GM12864 (cell line): ENCODE data around the gene PSEN1.

Source experiments
- DNase-seq: peaks from one replicate; pipeline ENCODE4 v3.0.0-alpha.2; 2011; ENCODE audit warnings: low read depth
- H3K4me3 ChIP-seq: 2 replicates; pipeline ENCODE4 v1.5.1; 2011; ENCODE audit warnings: mild to moderate bottlenecking, low read depth, low read length, control low read depth
- CTCF ChIP-seq: IDR thresholded peaks from 2 replicates; pipeline ENCODE4 v1.5.1; 2011; ENCODE audit warnings: low read depth, mild to moderate bottlenecking, moderate library complexity, low read length, control low read depth, inconsistent platforms; ENCODE audit errors: missing control alignments

PSEN1 gene

GRCh38 chr14:73258076-73258475, 121.8 kb downstream of the PSEN1 start:
- TF ChIP-seq CTCF, result no peak
- no peak overlapping the region for H3K4me3 ChIP-seq
- no peak for DNase-seq

GRCh38 chr14:73258845-73259611, 122.7 kb downstream of the PSEN1 start:
- DNase-seq, result no peak
- TF ChIP-seq CTCF, result no peak
- H3K4me3 ChIP-seq, result no peak overlapping the region

- H3K4me3 ChIP-seq, result no peak overlapping the region
- no peak for DNase-seq
- TF ChIP-seq CTCF, result no peak
Measured at GRCh38 chr14:73259837-73260236, 123.5 kb downstream of the PSEN1 start.

GRCh38 chr14:73260574-73260973, 124.3 kb downstream of the PSEN1 start:
- no peak for DNase-seq
- TF ChIP-seq CTCF, result no peak
- H3K4me3 ChIP-seq, result no peak overlapping the region

- DNase-seq, result no peak
- no peak overlapping the region for H3K4me3 ChIP-seq
- TF ChIP-seq CTCF, result no peak
Measured at GRCh38 chr14:73261075-73261474, 124.8 kb downstream of the PSEN1 start.

- no peak for DNase-seq
- H3K4me3 ChIP-seq, result no peak overlapping the region
- no peak for TF ChIP-seq CTCF
Measured at GRCh38 chr14:73261520-73262426, 125.5 kb downstream of the PSEN1 start.
